Stimulated activated CD4-positive, alpha-beta T cell treated with anti-CD3 and anti-CD28 coated beads, Interleukin-1b, Interleukin-23, amount 100 ng/mL, for 48 hours (primary cell): ENCODE data around the gene PAF1.
"Not testable (repeated sequence)": the region's sequence is repeated elsewhere in the genome, so short reads cannot be mapped to it uniquely, and the experiment has no call there.

Experiments
- DNase-seq: peaks from one replicate; pipeline ENCODE4 v3.0.0-alpha.2; 2020

PAF1 gene

GRCh38 chr19:39380521-39381502, 10.1 kb downstream of the PAF1 start:
- no peak for DNase-seq

- DNase-seq: no peak
Measured at GRCh38 chr19:39379865-39380396, 11.0 kb downstream of the PAF1 start.

GRCh38 chr19:39379366-39379765, 11.5 kb downstream of the PAF1 start:
- DNase-seq: not testable (repeated sequence)

GRCh38 chr19:39377373-39378362, 13.2 kb downstream of the PAF1 start:
- DNase-seq: no peak

GRCh38 chr19:39375929-39376328, 15.0 kb downstream of the PAF1 start:
- no peak for DNase-seq

- DNase-seq: no peak
Measured at GRCh38 chr19:39372941-39373340, 18.0 kb downstream of the PAF1 start.

GRCh38 chr19:39372047-39372802, 18.7 kb downstream of the PAF1 start:
- no peak for DNase-seq

- DNase-seq: no peak
Measured at GRCh38 chr19:39370735-39371134, 20.2 kb downstream of the PAF1 start.

GRCh38 chr19:39369200-39369599, 21.7 kb downstream of the PAF1 start:
- no peak for DNase-seq

- DNase-seq: no peak
Measured at GRCh38 chr19:39365531-39365930, 25.4 kb downstream of the PAF1 start.

GRCh38 chr19:39363901-39364457, 26.9 kb downstream of the PAF1 start:
- peak; percentile 25 for DNase-seq

- no peak for DNase-seq
Measured at GRCh38 chr19:39362682-39363657, 27.9 kb downstream of the PAF1 start.

GRCh38 chr19:39360599-39360998, 30.3 kb downstream of the PAF1 start:
- DNase-seq: no peak

GRCh38 chr19:39359026-39359425, 31.9 kb downstream of the PAF1 start:
- DNase-seq: no peak

- no peak for DNase-seq
Measured at GRCh38 chr19:39356647-39357046, 34.3 kb downstream of the PAF1 start.

- DNase-seq: no peak
Measured at GRCh38 chr19:39356073-39356472, 34.8 kb downstream of the PAF1 start.

GRCh38 chr19:39355253-39355652, 35.7 kb downstream of the PAF1 start:
- DNase-seq: no peak

- DNase-seq: no peak
Measured at GRCh38 chr19:39352381-39353255, 38.3 kb downstream of the PAF1 start.

- DNase-seq: peak; percentile 65
Measured at GRCh38 chr19:39351537-39352064, 39.3 kb downstream of the PAF1 start.
